AG04450 (cell line): ENCODE results near the gene FMN2. TPM values are rescaled to one million over a fixed set of nuclear protein-coding genes. Genes with fewer than 3 reads are reported as not detected.

ENCODE experiments used
- CTCF ChIA-PET: fragments of 300-600, 350-600 bp; formaldehyde crosslinking; extraction: SDS; loops from one replicate; lab custom pipeline; 2022; ENCODE audit warnings: antibody characterized with exemption, inconsistent platforms; lab: Charles Lee
- POLR2A ChIA-PET: fragments of 350-600 bp; formaldehyde crosslinking; extraction: SDS; loops from one replicate; lab custom pipeline; 2021; ENCODE audit warnings: antibody characterized with exemption, inconsistent platforms; lab: Yijun Ruan, JAX
- DNase-seq: peaks from one replicate; pipeline ENCODE4 v3.0.0-alpha.2; 2011; ENCODE audit warnings: low read depth, low spot score
- H3K27ac ChIP-seq: one replicate; pipeline ENCODE4 v1.5.1; 2012; ENCODE audit warnings: low read depth, low read length, control low read depth
- H3K27me3 ChIP-seq: one replicate; pipeline ENCODE4 v1.6.0; 2012; ENCODE audit warnings: low read length; ENCODE audit not compliant: control insufficient read depth, insufficient read depth
- H3K4me3 ChIP-seq: 2 replicates; pipeline ENCODE4 v1.5.1; 2011; ENCODE audit warnings: mild to moderate bottlenecking, low read depth, low read length, control low read depth
- H3K9me3 ChIP-seq: 2 replicates; pipeline ENCODE4 v1.5.1; 2012; ENCODE audit warnings: low read length; ENCODE audit not compliant: control insufficient read depth, insufficient read depth
- polyA plus RNA-seq: library from polyadenylated mRNA; depleted of rRNA; stranded (reverse); fragments of >200 nt; gene quantifications from 2 replicates; pipeline ENCODE4 v1.2.3, GENCODE V29; 2011
- TF ChIP-seq, protein P1 (sequence below): IDR thresholded peaks from 2 replicates; pipeline ENCODE4 v1.5.1; 2011; ENCODE audit warnings: low read depth, low read length, control low read depth, inconsistent platforms

The FMN2 gene
- polyA plus RNA-seq, 1 experiment: 6.9 TPM

DNA sequence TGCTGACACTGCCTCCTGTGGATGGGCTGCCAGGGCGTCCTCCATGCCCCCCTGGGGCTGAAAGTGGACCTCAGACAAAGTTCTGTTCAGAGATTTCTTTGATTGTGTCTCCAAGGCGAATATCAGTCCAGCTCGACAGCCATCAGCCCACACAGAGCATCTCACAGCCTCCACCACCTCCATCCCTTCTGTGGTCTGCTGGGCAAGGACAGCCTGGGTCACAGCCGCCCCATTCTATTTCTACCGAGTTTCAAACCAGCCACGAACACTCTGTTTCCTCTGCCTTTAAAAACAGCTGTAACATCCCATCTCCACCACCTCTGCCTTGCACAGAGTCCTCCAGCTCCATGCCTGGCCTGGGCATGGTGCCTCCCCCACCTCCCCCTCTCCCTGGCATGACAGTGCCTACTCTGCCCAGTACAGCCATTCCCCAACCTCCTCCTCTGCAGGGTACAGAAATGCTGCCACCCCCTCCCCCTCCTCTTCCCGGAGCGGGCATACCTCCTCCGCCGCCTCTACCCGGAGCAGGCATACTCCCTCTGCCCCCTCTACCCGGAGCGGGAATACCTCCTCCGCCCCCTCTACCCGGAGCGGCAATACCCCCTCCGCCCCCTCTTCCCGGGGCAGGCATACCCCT lies 115.5 kb downstream of the FMN2 start:
- DNase-seq: no peak
- CTCF ChIA-PET: no interaction called here

DNA sequence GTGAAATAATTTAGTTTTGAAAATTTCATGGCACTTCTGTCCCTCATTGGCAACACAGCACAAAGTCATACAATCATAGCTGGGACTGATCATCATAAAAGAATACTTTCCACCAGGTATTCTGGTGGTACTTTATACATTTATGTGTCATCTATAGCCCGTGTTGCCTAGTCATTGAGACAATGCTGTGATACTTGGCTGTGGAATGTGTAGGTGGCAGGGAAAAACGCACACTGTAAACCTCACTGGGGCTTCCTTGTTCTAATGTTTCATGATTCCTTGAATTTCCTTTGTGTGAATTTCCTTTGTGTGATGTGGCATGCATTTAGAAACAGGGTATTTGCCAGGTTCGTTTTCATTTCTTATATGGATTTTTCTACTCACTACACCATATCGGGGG lies 118.3 kb downstream of the FMN2 start:
- no peak for DNase-seq

More for the DNA sequence above, 115.5 kb downstream of the FMN2 start:
- H3K27me3 ChIP-seq: no peaks in the 10 kb centered on the region
- POLR2A ChIA-PET: no interaction called here
- TF ChIP-seq, protein P1, sequence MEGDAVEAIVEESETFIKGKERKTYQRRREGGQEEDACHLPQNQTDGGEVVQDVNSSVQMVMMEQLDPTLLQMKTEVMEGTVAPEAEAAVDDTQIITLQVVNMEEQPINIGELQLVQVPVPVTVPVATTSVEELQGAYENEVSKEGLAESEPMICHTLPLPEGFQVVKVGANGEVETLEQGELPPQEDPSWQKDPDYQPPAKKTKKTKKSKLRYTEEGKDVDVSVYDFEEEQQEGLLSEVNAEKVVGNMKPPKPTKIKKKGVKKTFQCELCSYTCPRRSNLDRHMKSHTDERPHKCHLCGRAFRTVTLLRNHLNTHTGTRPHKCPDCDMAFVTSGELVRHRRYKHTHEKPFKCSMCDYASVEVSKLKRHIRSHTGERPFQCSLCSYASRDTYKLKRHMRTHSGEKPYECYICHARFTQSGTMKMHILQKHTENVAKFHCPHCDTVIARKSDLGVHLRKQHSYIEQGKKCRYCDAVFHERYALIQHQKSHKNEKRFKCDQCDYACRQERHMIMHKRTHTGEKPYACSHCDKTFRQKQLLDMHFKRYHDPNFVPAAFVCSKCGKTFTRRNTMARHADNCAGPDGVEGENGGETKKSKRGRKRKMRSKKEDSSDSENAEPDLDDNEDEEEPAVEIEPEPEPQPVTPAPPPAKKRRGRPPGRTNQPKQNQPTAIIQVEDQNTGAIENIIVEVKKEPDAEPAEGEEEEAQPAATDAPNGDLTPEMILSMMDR: no peak
- H3K9me3 ChIP-seq: peaks cover 14% of the 10 kb centered on the region
- no peak overlapping the region for H3K27ac ChIP-seq
- no peak overlapping the region for H3K4me3 ChIP-seq

DNA sequence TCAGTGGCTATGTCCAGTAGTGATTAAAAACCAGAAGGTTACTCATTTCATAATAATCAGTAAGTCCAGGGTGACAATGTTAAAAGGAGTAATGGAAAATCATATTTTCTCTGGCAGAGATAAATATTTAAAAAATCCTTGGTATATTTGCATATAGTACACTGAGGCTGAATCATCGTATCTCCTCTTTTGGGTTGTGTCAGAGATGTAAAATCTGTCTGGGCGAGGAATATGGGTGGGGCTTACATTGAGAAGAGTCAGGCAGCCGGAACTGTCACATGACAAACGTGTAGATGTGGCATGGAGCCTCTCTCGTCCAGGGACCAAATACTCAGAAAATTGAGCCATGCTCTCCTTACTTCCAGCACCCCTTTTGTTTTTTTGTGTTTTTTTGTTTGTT lies 120.9 kb downstream of the FMN2 start:
- CTCF ChIA-PET: interaction anchor here (2.4 kb wide), 1 partner anchor 479 kb away, joined by 10 read pairs; no protein-coding TSS in a partner anchor
- POLR2A ChIA-PET: no interaction called here
- H3K9me3 ChIP-seq: peaks cover 5% of the 10 kb centered on the region; the same call in 1 of the 2 replicates
- TF ChIP-seq, protein P1: no peak
- H3K27ac ChIP-seq: no peak overlapping the region
- H3K4me3 ChIP-seq: no peak overlapping the region
- H3K27me3 ChIP-seq: no peaks in the 10 kb centered on the region
- DNase-seq: no peak

More for the DNA sequence above, 118.3 kb downstream of the FMN2 start:
- Histone ChIP-seq H3K27me3 (no peaks in the 10 kb centered on the region), H3K4me3 (no peak overlapping the region), H3K9me3 (peaks cover 14% of the 10 kb centered on the region), H3K27ac (no peak overlapping the region)
- TF ChIP-seq, protein P1: no peak
- CTCF ChIA-PET: no interaction called here
- POLR2A ChIA-PET: no interaction called here

DNA sequence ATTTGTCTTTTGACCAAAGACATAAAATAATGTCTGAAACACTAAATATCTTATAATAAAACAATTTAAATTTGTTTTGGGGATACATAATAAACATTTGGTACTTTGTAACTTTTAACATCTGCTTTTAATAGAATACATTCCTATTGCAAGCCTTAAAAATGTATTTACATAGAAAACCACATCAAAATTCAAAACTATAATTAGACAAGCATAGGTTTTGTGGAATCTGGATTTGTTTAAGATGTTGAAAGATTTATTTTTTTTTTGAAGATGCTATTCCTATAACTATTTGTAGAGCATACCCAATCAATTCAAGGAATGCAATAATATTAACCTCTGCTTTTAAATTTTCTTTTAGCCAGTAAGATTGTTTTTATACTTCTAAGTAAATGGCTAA lies 125.7 kb downstream of the FMN2 start:
- TF ChIP-seq, protein P1: no peak
- POLR2A ChIA-PET: no interaction called here
- CTCF ChIA-PET: no interaction called here
- no peaks in the 10 kb centered on the region for H3K9me3 ChIP-seq
- H3K4me3 ChIP-seq: no peak overlapping the region
- H3K27ac ChIP-seq: no peak overlapping the region
- H3K27me3 ChIP-seq: no peaks in the 10 kb centered on the region
- no peak for DNase-seq

DNA sequence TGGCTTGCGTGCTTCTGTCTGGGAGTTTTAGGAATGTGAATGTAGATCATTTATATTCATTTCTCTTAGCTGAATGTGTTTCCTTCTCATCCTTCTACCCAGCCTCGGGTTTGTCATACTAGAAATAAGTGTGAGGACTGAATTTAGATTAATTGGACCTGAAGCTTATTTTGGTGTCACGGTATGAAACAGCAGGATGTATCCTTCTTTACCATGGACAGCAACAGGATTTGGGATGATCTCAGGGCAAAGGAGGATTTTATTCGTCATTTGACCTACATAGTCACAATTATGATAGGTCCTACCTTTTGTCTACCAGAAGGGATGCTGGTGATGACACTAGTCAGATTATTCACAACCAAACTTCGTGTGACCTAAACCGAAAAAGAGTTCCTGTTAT lies 127.4 kb downstream of the FMN2 start:
- H3K9me3 ChIP-seq: no peaks in the 10 kb centered on the region
- no peak overlapping the region for H3K27ac ChIP-seq
- no peaks in the 10 kb centered on the region for H3K27me3 ChIP-seq
- no peak overlapping the region for H3K4me3 ChIP-seq
- POLR2A ChIA-PET: no interaction called here
- CTCF ChIA-PET: no interaction called here
- TF ChIP-seq, protein P1: no peak
- DNase-seq: no peak
